ENCODE measurements around the gene FLNA.
"Not testable (repeated sequence)": the region's sequence is repeated elsewhere in the genome, so short reads cannot be mapped to it uniquely, and the experiment has no call there.

FLNA gene

DNA sequence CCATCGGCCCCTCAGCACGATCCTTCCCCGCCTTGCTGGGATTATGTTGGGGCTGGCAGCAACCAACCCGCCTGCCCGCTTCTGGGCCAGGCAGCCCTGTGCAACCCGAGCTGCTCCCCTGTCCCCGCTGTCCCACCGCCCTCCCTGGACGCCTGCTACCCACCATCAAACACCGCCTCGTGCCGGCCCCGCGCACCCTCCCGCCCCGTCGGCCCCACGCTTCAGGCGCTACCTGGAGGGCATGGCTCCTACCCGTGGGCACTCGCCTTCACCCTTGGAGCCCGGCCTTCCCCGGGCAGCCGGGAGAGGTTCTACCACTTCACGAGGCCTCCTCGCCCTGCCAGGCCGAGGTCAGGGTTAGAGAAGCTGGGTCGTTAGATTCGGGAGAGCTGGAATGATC lies 41.9 kb downstream of the FLNA start:
- DNase-seq = no peak

DNA sequence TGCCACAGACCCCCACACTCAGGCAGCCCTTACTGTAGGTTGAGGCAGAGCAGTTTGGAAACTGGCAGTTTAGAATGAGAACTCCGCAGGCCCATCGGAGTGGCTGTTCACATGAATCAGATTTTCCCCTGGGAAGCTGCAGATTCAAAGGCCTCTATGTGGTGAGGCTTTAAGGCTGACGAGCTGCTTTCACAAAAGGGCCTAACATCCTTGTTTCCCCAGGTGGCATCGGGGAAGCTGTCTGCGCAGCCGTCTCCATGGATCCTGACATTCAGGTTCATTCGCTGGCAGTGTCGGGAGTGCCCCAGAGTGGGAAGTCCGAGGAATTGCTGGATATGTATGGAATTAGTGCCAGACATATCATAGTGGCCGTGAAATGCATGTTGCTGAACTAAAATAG lies 45.1 kb downstream of the FLNA start:
- no peak for DNase-seq

DNA sequence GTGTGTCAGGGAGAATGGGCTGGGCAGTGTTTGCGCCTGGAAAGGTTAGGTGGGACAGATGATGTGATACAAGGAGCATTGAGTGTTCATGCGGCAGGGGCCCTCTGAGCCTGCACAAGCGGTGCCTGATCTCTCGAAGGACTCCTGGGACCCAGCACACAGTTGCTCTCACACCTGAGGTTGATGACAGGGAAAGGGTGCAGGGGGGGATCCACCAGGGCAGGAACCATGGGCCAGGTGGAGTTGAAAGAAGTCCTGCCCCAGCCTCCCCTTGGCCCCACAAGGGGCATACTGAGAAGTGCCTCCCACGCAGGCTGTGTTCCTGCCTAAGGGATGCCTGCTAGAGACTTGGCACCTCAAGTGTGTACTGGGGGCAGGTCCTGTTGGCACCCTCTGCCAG lies 45.8 kb downstream of the FLNA start:
- DNase-seq = no peak

DNA sequence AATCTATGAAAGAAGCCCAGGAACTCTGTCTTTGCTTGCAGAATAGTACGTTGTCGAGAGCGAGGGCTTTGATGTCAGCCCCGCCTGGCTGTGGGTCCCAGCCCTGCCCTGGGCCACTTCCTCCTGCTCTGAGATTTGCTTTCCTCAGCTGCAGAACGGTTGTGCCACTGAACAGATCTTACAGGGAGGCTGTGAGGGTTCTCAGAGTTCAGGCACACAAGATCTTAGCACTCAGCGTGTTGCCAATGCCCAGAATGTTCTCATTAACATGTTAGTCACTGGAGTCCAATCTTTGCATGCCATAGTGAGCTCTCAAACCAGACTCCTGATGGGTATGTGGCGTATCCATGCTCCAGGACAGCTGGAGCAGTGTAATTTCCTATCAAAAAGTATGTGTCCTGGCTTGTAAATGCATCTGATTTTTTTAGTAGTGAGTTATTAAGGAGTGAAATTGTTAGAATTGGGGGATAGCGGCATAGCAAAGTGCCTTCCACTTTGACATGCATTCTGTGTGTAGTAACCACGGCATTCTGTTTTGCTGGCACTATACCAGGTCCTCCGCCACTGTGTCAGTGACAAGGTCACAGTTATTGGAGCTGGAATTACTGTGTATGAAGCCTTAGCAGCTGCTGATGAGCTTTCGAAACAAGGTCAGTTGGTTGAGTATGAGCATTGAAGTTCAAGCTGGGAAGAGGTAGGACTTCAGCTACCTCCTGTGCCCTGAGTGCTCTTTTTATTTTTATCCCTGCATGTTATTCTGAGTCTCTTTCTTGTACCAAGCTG lies 47.2 kb downstream of the FLNA start:
- DNase-seq = no peak

DNA sequence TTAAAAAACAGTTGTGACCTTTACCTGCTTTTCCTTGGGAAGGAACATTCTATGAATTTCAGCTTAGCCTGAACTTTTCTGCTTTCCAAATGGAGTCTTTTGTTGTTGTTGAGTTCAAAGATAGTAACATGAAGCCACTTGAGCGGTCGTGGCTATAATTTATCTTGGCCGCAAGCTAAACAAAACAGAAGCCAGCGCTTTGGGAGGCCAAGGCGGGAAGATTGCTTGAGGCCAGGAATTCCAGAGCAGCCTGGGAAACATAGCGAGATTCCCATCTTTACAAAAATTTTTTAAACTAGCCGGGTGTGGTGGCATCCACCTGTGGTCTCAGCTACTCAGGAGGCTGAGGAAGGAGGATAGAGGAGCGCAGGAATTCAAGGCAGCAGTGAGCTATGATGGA lies 48.9 kb downstream of the FLNA start:
- DNase-seq = no peak

DNA sequence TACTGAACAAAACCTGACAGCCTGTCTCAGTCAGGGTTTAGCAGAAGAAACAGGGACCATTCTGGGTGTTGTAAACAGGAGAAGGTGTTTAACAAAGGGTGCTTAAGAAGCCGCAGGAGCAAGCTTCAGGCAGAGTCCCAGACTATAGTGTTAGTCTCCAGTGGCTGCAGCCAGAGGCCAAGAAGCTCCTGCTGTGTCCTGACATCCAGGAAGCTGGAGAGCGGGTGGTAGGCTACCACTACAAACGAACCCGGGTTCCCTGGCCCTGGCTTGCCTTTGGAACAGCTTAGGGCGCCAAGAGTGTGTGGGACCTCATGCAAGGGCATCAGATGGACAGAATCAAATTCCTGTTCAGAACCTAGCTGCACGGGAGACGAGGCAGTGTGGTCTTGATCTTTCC lies 50.9 kb downstream of the FLNA start:
- no peak for DNase-seq

DNA sequence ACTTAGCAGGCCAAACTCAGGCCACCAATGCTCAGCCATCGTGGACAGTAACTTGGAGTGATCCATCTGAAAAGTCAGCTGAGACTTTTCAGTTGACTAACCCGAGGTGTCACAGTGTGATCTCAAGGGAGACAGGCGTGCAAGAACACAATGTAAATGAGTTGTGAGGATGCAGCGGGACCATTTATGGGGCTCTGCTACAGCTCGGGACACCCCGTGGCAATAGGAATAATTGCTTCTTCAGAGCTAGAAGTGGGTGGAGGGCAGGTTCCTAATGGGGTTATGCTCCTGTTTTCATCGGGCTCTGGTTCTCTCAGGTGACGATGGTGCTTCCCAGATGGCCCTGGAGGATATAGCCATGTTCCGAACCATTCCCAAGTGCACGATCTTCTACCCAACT lies 51.5 kb downstream of the FLNA start:
- no peak for DNase-seq

DNA sequence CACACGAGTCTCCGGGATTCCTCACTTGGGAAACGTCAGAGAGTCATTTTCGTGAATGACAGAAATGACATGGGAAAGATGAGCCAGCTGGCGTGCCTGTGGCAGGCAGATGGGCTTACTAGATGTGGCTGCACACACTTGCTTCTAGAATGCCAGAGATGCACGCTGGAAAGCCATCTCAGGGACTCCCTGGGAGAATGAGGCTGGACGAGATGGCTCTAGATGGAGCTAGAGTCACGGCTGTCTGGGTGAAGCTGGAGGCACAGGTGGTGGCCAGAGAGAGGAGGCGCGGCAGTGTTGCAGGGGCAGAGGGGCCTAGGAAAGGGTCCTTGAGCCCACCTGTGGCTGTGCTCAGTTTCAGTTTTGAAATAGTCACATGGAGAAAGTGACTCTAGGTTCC lies 52.8 kb downstream of the FLNA start:
- no peak for DNase-seq

DNA sequence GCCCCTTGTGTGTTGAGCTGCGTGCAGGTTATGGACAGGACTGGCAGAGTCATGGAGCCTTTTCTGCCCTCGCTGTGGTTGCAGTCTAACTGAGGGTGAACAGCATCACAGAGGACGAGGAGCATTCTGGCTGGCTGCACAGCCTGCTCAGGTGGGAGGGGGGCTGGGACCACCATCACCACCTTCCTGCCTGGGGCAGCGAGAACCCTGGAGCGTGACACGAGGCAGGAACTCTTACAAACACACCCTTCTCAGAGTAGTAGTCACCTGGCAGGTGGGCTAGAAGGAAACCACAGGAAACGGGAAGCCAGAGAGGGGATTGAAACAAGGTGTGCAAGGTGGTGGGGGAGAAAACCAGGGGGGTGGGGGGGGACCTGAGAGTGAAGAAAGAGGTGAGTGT lies 53.3 kb downstream of the FLNA start:
- DNase-seq = no peak

DNA sequence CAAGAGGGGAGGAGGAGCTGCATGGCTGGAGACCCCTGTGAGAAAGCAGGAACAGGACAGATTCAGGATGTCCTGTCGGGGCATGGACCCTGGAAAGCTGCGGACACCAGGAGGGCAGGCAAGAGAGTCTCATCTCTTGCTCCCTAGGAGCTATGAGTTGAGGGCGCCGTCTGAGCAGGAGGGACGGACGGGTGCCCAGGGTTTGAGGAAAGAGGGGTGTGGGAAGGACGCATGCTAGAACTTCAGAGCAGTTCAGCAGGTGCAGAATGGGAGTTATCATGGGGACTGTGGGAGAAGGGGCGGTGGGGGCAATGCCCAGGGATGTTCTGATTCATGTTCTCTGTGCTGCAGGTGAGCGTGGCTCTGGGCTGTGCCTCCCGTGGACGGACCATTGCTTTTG lies 54.0 kb downstream of the FLNA start:
- no peak for DNase-seq

DNA sequence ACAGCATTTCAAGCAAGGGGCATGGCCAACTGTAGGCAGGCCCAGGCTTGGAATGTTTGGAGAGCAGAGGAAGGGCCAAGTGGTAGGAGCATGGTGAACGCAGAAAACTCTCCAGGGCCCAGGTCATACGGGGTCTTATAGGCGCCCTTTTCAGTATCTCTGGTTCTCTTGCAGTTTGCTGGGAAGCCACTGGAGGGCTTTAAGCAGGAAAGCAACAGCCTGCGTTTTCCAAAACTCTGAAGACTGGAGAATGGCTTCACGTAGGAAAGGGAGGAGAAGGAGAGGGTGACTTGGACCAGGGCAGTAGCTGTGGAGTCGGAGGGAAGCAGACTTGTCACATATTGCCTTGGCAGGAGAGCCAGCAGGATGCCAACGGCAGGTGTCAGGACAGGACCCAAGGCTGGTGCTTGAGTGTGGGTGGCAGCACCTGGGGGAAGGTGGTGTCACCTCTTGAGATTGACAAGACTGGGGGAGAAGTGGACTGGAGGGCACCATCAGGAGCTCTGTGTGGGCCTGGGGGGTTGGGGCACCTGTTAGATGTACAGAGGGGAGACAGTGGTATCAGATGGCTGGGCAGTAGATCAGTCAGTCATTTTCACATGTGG lies 56.9 kb downstream of the FLNA start:
- DNase-seq = no peak

DNA sequence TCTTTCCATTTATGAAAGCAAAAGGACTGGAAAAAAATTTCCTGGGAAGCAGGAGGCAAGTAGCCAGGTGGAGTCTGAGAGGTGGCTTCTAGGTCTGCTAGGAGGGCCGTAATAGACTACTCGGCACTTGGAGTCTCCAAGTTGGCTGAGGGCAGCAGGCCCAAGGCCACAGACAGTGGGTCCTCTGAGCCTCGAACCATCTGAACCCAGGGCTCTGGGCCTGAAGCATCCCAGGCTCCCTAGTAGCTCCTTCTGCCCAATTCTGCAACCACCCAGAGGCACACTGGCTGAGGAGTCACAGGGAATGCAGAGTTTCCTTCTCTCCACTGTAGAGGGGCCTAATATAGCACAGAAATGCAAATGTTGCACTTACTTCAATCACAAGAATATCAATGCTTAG lies 59.0 kb downstream of the FLNA start:
- no peak for DNase-seq

DNA sequence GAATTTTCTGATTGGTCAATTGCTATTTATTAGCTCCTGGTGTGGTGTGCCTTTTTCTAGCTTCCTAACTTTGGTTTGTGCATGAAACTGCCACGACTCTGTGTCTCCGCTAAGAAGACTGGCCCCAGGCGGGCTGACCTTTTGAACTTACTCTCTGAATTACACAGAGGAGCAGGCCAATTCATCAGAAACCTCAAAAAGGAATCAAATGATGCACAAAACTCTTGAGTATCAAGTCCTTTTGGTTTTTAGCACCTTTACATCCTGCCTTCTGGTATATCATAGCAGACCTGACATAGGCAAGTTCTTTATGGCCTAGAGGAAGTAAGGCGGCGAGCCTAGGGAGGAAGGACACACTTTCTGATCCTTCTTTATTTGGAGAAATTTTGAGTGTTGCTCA lies 61.3 kb downstream of the FLNA start:
- no peak for DNase-seq

DNA sequence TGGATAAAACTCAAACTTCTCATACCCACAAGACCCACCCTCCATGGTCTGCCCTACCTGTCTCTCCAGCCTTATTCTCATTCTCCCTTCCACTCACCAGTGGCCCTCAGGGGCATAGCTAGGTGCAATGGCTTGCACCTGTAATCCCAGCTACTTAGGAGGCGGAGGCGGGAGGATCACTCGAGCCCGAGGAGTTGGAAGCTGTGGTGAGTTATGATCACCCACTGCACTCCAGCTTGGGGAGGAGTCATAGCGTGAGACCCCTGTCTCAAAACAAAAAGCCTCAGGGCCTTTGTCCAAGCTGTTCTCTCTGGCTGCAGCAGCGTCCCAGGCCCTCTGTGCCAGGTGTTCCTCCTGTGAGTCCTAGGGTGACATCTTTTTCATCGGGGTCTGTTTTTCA lies 62.3 kb downstream of the FLNA start:
- no peak for DNase-seq

DNA sequence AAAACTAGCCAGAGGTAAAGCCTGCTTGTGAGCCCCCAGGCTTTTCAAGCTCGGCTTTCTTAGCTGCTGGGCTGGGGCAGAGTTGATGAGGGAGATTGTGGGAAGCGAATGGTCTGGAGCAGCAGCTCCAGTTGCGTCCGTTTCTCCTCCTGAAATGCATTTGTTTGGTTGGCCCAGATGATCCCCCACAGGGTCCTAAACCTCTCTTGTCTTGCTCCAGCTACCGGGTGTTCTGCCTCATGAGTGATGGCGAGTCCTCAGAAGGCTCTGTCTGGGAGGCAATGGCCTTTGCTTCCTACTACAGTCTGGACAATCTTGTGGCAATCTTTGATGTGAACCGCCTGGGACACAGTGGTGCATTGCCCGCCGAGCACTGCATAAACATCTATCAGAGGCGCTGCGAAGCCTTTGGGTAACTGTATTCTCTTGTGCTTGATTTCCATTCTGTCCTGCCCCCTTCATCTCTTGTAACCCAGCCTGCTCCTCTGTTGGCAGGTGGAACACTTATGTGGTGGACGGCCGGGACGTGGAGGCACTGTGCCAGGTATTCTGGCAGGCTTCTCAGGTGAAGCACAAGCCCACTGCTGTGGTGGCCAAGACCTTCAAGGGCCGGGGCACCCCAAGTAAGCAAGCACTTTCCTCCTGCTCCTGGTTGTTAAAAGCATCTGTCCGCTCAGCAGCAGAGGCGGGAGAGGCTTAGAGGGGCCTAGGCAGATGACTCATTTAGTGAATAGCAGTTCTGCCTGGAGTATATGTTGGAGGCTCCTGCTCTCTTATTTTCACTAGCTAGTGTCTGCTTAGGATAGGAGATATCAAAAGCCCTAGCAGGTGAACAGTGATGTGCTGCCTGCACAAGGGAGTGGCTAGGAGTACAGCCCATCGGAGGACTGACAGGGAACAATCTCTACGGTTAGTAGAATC lies 63.6 kb downstream of the FLNA start:
- DNase-seq = no peak

DNA sequence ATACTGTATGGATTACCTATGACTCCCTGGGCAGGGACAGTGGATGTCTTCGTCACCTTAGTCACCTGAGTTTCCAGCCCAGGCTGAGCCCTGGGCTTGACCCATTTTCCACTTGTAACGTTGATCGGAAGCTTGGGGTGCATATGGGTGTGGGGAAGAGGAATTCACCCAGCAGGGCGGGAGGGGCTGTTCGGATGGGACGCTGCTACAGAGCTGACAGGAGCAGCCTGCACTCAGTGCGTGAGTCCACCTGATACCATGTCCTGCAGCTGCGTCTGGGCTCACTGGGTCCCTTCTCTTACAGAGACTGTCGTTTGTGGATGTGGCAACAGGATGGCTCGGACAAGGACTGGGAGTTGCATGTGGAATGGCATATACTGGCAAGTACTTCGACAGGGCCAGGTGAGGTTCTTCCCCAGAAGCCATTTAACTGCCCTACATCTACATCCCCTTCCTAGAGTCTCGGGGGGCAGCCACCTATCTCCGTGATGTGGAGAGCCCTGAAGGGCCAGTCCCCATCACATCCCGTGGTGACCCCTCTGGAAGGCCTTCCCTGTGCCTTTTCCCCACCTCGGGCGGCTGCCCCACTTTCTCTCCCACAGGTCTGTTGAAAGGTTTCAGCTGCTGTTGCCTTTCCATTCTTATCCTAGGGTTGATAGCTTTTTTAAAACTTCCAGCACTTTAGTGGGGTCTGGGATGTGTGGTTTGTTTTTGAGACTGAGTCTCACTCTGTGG lies 65.2 kb downstream of the FLNA start:
- no peak for DNase-seq

DNA sequence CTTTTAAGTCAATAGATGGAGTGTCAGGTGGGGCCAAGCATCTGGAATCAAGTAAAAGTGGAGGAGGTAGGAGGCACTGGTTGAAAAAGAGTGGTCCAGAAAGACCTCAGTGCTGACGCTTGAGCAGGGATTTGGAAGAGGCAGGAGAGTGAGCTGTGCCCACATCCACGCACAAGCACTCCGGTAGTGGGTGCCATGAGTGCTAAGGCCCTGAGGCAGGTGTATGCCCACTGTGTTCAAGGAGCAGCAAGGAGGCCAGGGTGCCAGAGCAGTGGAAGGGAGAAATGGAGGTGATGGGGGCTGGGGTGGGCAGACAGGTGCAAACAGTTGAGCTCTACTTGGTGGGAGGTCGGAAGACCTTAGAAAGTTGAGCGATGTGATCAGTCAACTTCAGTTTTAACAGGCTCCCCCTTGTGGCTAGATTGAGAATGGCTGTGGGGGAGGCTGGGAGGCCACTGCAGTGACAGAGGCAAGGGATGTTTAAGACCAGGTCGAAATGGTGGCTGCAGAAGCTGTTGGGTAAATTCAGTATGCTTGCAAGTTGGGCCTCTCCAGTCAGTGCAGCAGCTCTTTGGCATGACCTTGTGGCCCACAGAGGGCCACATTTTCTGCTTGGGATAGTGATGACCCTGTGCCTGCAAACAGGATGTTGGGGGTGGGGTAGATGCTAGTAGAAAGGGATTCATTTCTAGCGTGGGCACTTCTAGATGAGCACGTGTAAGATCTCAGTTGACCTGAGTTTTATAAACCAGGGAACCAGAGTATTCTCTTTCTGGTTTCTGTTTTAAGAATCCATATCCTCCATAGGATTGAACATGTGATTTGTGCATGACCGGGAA lies 66.1 kb downstream of the FLNA start:
- DNase-seq = no peak

DNA sequence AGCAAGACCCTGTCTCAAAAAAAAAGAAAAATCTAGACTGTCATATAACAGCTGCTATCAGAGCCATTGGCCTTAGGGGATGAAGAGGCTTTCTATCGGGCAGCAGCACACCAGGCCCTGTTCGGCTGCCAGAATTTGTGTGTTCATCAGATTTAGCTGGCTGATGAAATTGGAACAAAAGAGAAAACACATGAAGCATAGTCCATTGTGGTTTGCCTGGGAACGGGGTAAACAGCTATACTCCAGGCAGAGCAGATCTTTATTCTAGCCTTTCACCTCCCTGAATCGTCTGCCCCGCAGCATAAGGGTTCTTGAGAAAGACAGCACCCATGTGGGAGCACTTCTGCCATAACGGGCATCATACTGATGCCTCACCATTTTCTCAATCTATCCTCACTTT lies 67.2 kb downstream of the FLNA start:
- no peak for DNase-seq

DNA sequence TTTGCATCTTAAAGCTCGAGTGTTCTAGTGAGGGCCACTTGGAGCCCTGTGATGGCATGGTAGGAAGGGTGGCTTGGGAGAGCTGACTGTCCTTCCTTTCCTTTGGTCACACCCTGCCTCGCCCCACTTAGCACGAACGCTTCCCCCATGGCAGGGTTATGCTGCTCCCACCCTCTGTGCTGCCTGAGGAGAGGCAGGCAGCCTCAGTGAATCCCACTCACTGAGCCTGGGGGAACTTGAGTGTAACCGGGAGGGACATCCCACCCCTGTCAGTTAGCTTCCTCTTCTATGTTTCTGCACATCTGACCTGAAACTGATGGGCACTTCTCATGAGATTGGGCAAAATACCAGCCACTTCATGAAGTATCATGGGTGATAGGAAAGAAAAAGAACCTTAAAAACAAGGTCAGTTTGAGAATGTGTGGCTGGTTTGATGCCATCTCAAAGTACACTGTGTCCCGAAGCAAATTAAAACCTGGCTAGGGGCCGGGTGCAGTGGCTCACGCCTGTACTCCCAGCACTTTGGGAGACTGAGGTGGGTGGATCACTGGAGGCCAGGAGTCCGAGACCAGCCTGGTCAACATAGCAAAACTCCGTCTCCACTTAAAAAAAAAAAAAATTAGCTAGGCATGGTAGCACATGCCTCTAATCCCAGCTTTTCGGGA lies 68.8 kb downstream of the FLNA start:
- no peak for DNase-seq

DNA sequence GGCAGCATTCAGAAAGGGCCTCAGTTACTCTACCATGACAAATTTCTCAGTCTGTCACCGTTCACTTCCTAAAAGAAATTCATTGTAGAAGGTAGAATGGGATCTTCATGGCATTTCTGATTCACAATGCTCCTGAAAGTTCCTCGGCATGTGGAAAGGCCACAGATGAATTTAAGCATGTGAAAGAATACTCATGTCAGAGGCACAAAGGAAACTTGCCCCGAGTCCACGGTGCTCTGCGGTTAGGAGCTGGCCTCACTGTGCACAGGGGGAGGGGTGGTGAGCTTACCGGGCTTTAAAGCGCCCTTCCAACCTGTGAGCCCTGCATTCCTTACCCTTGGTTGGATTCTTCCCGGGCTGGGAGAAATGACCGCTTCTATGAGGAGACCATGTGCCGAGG lies 69.6 kb downstream of the FLNA start:
- no peak for DNase-seq

DNA sequence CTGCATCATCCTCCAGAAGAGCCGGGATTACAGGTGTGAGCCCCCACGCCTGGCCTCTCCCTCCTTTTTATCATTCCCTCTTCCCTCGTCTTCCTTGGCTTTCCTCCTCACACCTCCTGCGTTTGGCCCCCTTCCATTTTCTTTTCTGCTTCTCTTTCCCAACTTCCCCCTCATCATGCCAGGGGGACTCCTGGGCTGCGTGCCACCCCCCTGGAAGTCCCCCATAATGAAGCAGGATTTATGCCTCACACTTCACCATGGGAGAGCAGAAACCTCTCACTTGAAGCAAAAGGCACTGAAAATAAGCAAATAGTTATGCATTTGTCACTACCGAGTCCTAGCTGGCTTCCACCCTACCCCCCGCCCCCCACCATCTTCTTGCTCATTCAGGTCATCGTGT lies 71.0 kb downstream of the FLNA start:
- DNase-seq = no peak

DNA sequence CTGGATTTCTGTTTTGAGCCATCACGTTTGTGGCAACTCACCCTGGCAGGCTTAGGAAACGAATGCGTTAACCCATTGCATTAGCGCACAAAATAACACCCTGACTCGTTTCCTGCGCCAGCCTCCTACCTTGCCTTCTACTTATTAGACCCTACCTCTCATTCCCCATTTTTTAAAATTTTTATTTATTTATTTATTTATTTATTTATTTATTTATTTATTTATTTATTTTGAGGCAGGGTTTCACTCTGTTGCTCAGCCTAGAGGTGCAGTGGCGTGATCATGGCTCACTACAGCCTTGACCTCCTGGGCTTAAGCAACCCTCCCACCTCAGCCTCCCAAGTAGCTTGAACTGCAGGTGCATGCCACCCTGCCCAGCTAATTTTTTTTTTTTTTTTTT lies 71.4 kb downstream of the FLNA start:
- not testable (repeated sequence) for DNase-seq

Measured in amniotic stem cell (primary cell).